OCI-LY1 (cell line): ENCODE results near the gene HIVEP2.

Experiments used
- H2AFZ ChIP-seq: fragments of 200-600 bp; sonication (generic), shearing (Covaris generic); 2 replicates; pipeline ENCODE4 v1.6.0; 2014; ENCODE audit warnings: antibody characterized with exemption, mild to moderate bottlenecking, low read length
- H3F3A ChIP-seq: fragments of 200-600 bp; sonication (generic), shearing (Covaris generic); 2 replicates; pipeline ENCODE4 v1.6.0; 2014; ENCODE audit warnings: mild to moderate bottlenecking, antibody characterized with exemption, low read length, moderate library complexity; ENCODE audit not compliant: insufficient read depth
- H3K27ac ChIP-seq: fragments of 200-600 bp; sonication (generic); 2 replicates; pipeline ENCODE4 v1.5.1; 2014; ENCODE audit warnings: low read length, mixed run types, mild to moderate bottlenecking, low read depth; ENCODE audit not compliant: poor library complexity, severe bottlenecking
- H3K27me3 ChIP-seq: fragments of 200-600 bp; sonication (generic); 2 replicates; pipeline ENCODE4 v1.6.0; 2014; ENCODE audit warnings: antibody characterized with exemption, mild to moderate bottlenecking, low read length, moderate library complexity; ENCODE audit not compliant: insufficient read depth
- H3K36me3 ChIP-seq: fragments of 200-600 bp; sonication (generic); 2 replicates; pipeline ENCODE4 v1.6.1; 2014; ENCODE audit warnings: mild to moderate bottlenecking, antibody characterized with exemption, low read length, moderate library complexity, mixed read lengths; ENCODE audit not compliant: insufficient read depth
- H3K4me1 ChIP-seq: fragments of 200-600 bp; sonication (generic); 2 replicates; pipeline ENCODE4 v1.5.1; 2014; ENCODE audit warnings: mild to moderate bottlenecking, low read length, moderate library complexity; ENCODE audit not compliant: insufficient read depth, severe bottlenecking
- H3K4me2 ChIP-seq: fragments of 200-600 bp; sonication (generic), shearing (Covaris generic); 2 replicates; pipeline ENCODE4 v1.6.1; 2014; ENCODE audit warnings: low read length
- H3K4me3 ChIP-seq: fragments of 200-600 bp; sonication (generic); 2 replicates; pipeline ENCODE4 v1.5.1; 2014; ENCODE audit warnings: low read length, low read depth, mild to moderate bottlenecking, mixed read lengths; ENCODE audit not compliant: poor library complexity, severe bottlenecking
- H3K79me2 ChIP-seq: fragments of 200-600 bp; shearing (Covaris generic); 2 replicates; pipeline ENCODE4 v1.6.1; 2016; ENCODE audit warnings: mixed run types, low read length, mixed read lengths; ENCODE audit not compliant: insufficient read depth
- H3K9ac ChIP-seq: fragments of 200-600 bp; sonication (generic), shearing (Covaris generic); 2 replicates; pipeline ENCODE4 v1.6.1; 2014; ENCODE audit warnings: mild to moderate bottlenecking, low read length, mixed read lengths
- H3K9me2 ChIP-seq: fragments of 200-600 bp; sonication (generic), shearing (Covaris generic); 2 replicates; pipeline ENCODE4 v1.6.1; 2014; ENCODE audit warnings: low read depth, mild to moderate bottlenecking, low read length, mixed read lengths
- H3K9me3 ChIP-seq: fragments of 200-600 bp; shearing (Covaris generic); 2 replicates; pipeline ENCODE4 v1.6.1; 2014; ENCODE audit warnings: low read length, mixed read lengths
- H4K20me1 ChIP-seq: fragments of 200-600 bp; sonication (generic), shearing (Covaris generic); 2 replicates; pipeline ENCODE4 v1.6.0; 2016; ENCODE audit warnings: mild to moderate bottlenecking, low read length; ENCODE audit not compliant: insufficient read depth
- CTCF ChIP-seq: fragments of 200-600 bp; sonication (generic), shearing (Covaris generic); IDR thresholded peaks from 2 replicates; pipeline ENCODE4 v1.5.1; 2017; ENCODE audit warnings: mild to moderate bottlenecking, antibody characterized with exemption, low read length, moderate library complexity, mixed read lengths
- EZH2 ChIP-seq: fragments of 200-600 bp; sonication (generic), shearing (Covaris generic); IDR thresholded peaks from 2 replicates; pipeline ENCODE4 v1.8.0; 2017; ENCODE audit warnings: borderline replicate concordance, mixed run types, mild to moderate bottlenecking, antibody characterized with exemption, low read length, moderate library complexity, mixed read lengths

The HIVEP2 gene

GRCh38 chr6:142945446-142946180 lies 637 bp upstream of the HIVEP2 start:
- Histone ChIP-seq H3K27ac (peak overlapping the region; percentile 85), H3K4me1 (peaks cover 52% of the 10 kb centered on the region), H3K79me2 (peaks cover 29% of the 10 kb centered on the region)

GRCh38 chr6:142944124-142945048 lies 590 bp downstream of the HIVEP2 start:
- Histone ChIP-seq H3K79me2 (peaks cover 41% of the 10 kb centered on the region), H3K9me3 (no peaks in the 10 kb centered on the region), H3K4me3 (peak overlapping the region; percentile 69), H3K27ac (peak overlapping the region; percentile 98), H3K4me2 (peak overlapping the region; percentile 94), H3K9me2 (no peaks in the 10 kb centered on the region), H3K9ac (peak overlapping the region; percentile 77), H3K36me3 (no peaks in the 10 kb centered on the region), H3K4me1 (peaks cover 64% of the 10 kb centered on the region), H4K20me1 (no peaks in the 10 kb centered on the region), H2AFZ (no peak overlapping the region), H3K27me3 (no peaks in the 10 kb centered on the region), H3F3A (no peaks in the 10 kb centered on the region)
- TF ChIP-seq EZH2 = no peak
- TF ChIP-seq CTCF = no peak

More at GRCh38 chr6:142945446-142946180, 637 bp upstream of the HIVEP2 start:
- H2AFZ ChIP-seq = no peak overlapping the region
- no peak for TF ChIP-seq CTCF
- TF ChIP-seq EZH2 = no peak
- H4K20me1 ChIP-seq = no peaks in the 10 kb centered on the region
- H3K27me3 ChIP-seq = no peaks in the 10 kb centered on the region
- no peaks in the 10 kb centered on the region for H3K9me2 ChIP-seq
- no peaks in the 10 kb centered on the region for H3K9me3 ChIP-seq
- H3F3A ChIP-seq = no peaks in the 10 kb centered on the region
- peak overlapping the region; percentile 95 for H3K9ac ChIP-seq
- no peaks in the 10 kb centered on the region for H3K36me3 ChIP-seq
- peak overlapping the region; percentile 69 for H3K4me3 ChIP-seq
- H3K4me2 ChIP-seq = peak overlapping the region; percentile 91

GRCh38 chr6:142943711-142944123 lies 1.3 kb downstream of the HIVEP2 start:
- Histone ChIP-seq H3K9me3 (no peaks in the 10 kb centered on the region), H3K27ac (peak overlapping the region; percentile 98), H3K4me1 (peaks cover 70% of the 10 kb centered on the region), H3K9ac (peak overlapping the region; percentile 77), H3K79me2 (peaks cover 48% of the 10 kb centered on the region), H3K27me3 (no peaks in the 10 kb centered on the region), H3K4me2 (peak overlapping the region; percentile 94), H2AFZ (no peak overlapping the region), H4K20me1 (no peaks in the 10 kb centered on the region), H3F3A (no peaks in the 10 kb centered on the region), H3K9me2 (no peaks in the 10 kb centered on the region), H3K36me3 (no peaks in the 10 kb centered on the region), H3K4me3 (peak overlapping the region; percentile 69)
- TF ChIP-seq EZH2 = no peak
- no peak for TF ChIP-seq CTCF
